GM19238 (cell line): Measurements from ENCODE around the gene NUP98.
A peak's percentile ranks its signal among the peaks of the same experiment; 100 is the strongest.
"Not testable (repeated sequence)": the region's sequence is repeated elsewhere in the genome, so short reads cannot be mapped to it uniquely, and the experiment has no call there.

Experiments
- DNase-seq: peaks from one replicate; pipeline ENCODE4 v3.0.0; 2011; ENCODE audit warnings: low spot score; ENCODE audit not compliant: insufficient read length

Gene NUP98

GRCh38 chr11:3826721-3827120, 29.4 kb upstream of the NUP98 start:
- no peak for DNase-seq

DNA sequence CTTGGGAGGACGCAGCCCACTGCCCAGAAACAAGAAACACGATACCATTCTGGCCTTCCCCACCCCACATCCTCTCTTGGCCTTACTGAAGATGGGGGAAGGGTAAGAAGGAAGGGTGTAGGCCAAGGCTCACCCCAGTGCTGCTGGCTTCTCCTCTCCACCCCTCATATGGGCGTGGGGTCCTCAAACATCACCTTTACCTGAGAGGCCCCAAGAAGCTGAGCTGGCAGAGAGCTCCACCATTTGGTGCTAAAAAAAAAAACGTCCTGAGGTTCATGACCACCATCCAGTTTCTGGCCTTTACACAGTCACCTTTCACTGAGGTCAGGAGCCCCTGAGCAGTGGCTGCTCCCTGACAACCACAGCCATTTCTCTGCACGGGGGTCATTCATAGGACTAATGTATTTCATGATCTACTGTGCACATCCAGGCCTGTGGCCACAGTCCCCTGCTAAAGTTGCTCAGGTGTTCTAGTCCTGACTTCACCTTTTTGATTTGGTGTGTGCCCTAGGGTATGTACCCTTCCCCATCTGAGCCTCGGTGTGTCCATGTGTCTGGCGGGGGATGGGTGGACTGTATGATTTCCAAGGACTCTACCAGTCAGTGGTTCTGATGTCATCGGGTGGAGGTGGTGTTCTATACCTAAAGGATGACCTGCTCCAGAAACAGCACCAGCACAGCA, 28.3 kb upstream of the NUP98 start:
- DNase-seq: no peak

- DNase-seq: peak; percentile 77
These were observed 27.5 kb upstream of the NUP98 start for GRCh38 chr11:3824714-3825472.

- no peak for DNase-seq
These were observed 26.6 kb upstream of the NUP98 start for GRCh38 chr11:3823762-3824506.

- DNase-seq: no peak
These were observed 25.9 kb upstream of the NUP98 start for GRCh38 chr11:3823303-3823702.

- DNase-seq: no peak
These were observed 25.0 kb upstream of the NUP98 start for GRCh38 chr11:3822312-3822711.

GRCh38 chr11:3820971-3821370, 23.6 kb upstream of the NUP98 start:
- DNase-seq: no peak

DNA sequence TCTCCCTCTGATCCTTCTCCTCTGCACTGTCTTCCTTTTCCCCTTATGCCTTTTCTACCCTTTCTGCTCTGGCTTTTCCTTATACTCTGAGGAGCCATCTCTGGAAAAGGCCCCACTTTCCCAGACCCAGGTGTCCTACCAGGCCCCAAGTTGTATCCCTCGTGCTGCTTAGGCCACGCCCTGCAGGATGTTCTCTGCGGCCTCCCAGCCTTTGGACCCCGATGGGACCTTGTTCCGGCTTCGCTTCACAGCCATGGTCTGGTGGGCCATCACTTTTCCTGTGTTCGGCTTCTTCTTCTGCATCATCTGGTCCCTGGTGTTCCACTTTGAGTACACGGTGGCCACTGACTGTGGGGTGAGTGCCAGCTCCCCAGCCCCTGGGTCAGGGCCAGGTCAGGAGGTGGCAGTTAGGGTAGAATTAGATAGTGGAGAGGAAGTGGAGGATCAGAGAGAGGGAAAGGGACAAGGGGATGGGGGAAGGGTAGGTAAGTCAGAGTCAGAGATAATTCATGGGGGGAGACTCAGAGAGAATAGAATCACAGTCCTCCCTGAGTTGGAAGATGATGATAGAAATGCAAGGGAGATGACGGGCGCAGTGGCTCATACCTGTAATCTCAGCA, 19.9 kb upstream of the NUP98 start:
- DNase-seq: no peak

DNA sequence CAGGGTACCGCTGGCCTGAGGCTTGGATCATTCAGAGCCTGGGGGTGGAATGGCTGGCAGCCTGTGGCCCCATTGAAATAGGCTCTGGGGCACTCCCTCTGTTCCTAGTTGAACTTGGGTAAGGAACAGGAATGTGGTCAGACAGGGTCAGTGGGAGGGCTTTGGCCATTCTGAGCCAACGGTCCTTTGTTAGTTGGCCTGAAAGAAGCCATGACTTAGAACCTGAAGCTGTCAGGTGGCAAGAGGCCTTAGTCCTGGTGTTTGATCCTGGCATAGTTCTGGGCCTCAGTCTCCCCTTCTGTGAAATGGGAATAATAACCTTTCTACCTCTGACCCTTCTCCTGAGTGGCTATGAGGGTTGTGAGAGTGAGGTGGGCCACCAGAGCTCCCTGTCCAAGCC, 19.3 kb upstream of the NUP98 start:
- DNase-seq: no peak

GRCh38 chr11:3815845-3816244, 18.5 kb upstream of the NUP98 start:
- DNase-seq: no peak

- not testable (repeated sequence) for DNase-seq
These were observed 17.5 kb upstream of the NUP98 start for GRCh38 chr11:3814832-3815231.

DNA sequence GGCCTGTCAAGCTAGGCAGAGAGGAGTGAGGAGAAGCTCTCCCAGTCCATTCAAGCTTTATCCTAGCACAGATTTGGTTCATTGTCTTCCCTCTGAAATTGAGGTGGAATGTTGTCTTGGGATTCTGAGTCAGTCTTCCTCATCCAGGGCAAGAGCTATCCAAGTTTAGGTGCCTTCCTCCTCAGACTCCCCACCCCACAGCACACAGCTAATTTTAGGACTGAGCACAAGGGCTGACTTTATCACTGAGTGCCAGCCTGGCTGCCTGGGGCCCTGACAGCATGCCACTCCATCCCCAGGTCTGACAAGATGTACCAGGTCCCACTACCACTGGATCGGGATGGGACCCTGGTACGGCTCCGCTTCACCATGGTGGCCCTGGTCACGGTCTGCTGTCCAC, 13.6 kb upstream of the NUP98 start:
- DNase-seq: no peak

DNA sequence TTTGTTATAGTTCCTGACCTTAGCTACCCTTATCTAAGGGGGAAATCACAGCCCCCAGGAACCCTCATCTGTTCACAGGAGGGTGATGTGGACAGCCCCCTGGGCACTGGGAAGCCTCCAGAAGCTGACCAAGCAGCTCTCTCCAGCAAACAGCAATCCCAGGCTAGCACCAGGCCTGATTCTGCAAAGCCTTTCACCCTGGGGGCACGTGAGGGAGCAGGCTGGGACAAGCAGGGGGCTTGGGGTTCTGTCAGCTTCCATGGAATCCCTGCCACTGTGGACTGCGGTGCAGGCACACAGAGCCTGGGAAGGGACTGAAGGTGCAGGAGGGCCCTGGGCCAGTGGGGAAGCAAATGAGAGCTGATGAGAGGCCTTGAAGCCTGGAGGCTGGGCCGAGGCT, 13.1 kb upstream of the NUP98 start:
- DNase-seq: no peak

DNA sequence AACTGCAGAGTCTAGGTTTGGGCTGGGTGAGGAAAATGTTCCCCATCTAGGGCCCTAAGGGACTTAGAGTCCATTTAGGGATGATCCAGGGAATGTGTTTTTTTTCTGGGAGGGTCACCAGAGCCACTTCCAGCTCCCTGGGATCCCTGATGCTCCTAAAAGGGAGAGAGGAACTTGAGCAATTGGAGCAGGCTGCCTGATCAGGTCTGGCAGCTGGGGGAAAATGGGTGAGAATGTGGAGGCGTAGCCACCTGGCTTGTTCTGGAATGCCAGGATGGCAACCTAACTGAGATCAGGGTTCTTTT, 12.2 kb upstream of the NUP98 start:
- DNase-seq: no peak

DNA sequence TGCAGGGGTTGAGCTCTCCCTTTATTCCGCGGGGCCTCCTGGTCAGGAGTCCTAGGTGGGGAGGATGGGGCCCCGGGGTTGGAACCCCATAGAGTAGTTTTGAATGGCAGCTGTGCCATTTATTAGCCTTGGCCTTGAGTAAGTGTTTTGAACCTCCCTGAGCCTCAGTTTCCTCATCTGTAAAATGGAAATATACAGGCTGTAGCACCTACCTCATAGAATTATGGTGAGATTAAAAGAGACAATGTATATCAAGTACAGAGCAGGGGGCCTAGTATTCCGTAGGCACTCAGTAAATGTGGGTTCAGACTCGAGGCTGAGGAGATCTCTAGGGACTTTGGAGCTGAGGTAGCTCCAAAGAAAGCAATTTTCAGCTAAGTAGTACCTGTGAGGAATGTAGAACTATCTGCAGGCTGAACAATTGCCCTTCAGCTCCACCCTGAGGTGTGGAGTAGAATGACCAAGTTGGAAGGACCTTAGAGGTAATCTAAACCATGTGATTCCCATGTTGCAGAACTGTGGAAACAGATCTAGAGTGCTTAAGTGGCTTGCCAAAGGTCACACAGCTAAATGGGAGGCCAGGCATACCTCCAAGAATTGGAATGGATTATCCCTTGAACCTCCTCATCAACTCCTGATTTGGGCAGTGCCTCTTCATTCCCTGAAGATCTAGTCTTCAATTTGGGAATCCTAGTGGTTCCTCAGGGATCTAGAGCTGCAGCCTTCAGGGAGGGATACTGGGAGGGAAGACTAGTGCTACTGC, 11.7 kb upstream of the NUP98 start:
- DNase-seq: peak; percentile 58

GRCh38 chr11:3807909-3808860, 10.8 kb upstream of the NUP98 start, which contains the start of gene PGAP2:
TSS of gene PGAP2 (plus strand) at chr11:3808560. CDS start at chr11:3811260, 2,700 bp downstream.
- peak; percentile 75 for DNase-seq

GRCh38 chr11:3803726-3804495, 6.6 kb upstream of the NUP98 start:
- DNase-seq: no peak

GRCh38 chr11:3802011-3802790, 4.8 kb upstream of the NUP98 start:
- no peak for DNase-seq

- no peak for DNase-seq
These were observed 2.5 kb upstream of the NUP98 start for GRCh38 chr11:3799873-3800272.
